GM20431 (cell line): Measurements from ENCODE around the gene CGB3.

Source experiments
- in situ Hi-C: fragments of 300-500 bp; cut with MseI, MboI; formaldehyde crosslinking; loops from one replicate; pipeline ENCODE4 v1.15.0; 2020; ENCODE audit warnings: low sequenced_read_pairs; ENCODE audit not compliant: unreplicated experiment

CGB3 gene

DNA sequence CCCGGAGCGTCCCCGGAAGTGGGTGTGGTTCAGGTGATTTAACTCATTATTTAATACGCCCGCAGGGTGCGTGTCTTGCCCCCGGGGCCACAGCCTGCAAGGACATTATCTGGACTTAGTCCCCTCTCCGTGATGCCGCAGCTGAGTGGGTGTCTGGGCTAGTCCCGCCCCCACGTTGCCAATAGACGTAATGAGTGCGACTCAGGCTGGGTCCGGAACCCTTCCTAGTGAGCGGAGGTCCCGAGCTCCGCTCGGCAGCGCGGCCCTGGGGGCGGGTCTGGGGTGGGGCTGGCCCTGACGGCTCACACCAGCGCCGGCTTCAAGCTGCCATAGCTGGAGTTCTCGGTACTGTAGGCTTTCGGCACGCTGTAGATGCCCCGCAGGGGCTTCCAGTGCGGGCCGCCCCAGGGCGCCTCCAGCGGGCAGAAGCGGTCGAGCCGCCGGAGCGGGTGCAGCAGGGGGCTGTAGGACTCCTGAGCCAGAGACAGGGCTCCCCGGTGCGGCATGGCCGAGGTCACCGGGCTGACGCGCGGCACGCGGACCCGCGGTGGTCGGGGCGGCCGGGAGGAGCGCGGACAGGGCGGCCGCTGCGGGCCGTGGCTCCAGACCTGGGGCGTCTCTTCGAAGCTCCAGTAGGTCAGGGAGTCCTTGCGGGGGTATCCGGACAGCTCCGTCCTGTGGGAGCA is 6.3 kb downstream of the CGB3 start:
- in situ Hi-C loops = no loop called here

- in situ Hi-C loops = no loop called here
Observed at GRCh38 chr19:49017041-49017665, 7.0 kb downstream of the CGB3 start, which contains the start of gene LHB. TSS of gene LHB (minus strand) at chr19:49017091. CDS start at chr19:49017081, 10 bp downstream.

- in situ Hi-C loops = no loop called here
Observed at GRCh38 chr19:49016067-49016839, 7.9 kb downstream of the CGB3 start.

DNA sequence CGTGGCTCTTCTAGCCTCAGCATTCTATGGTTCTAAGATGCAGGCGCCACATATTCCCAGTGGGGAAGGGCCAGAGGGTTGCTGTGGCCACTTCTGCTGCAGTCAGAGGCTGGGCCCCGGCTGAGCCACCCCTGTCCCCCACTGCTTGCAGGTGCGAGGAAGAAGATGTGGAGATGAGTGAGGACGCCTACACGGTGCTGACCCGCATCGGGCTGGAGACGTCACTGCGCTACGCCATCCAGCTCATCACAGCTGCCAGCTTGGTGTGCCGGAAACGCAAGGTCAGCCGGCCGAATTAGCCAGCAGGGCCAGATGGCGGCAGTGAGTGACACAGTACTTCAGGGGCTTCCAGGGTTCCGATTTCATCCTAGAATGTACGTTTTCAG is 9.3 kb downstream of the CGB3 start:
- in situ Hi-C loops = no loop called here

DNA sequence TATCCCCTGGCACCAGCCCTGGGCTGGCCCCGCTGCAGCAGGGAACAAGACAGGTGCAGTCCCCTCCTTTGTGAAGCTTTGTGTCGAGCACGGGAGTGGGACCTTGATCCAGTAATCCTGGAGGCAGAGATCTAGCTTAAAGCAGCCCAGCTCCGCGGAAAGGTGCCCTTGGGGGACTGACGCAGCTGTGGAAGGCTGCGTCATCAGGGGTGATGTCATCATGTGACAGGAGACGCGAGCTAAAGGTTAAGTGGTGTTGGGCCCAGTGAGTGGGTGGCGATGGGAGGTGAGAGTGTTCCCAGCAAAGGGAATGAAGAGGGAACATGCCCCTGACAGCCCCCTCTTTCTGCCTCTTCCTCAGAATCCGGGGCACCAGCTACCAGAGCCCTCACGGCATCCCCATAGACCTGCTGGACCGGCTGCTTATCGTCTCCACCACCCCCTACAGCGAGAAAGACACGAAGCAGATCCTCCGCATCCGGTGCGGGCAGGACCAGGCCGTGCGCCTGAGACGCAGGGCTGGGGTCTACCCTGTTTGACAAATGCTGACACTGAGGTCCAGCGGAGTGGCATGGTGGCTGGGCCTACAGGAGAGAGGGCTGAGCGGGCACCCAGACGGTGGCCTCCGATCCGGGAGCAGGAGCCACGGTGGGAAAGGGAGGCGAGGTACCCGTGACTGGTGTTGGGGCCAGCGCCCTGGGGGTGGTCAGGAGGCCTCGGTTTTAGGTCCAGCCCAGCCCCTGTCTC is 9.8 kb downstream of the CGB3 start:
- in situ Hi-C loops = no loop called here

DNA sequence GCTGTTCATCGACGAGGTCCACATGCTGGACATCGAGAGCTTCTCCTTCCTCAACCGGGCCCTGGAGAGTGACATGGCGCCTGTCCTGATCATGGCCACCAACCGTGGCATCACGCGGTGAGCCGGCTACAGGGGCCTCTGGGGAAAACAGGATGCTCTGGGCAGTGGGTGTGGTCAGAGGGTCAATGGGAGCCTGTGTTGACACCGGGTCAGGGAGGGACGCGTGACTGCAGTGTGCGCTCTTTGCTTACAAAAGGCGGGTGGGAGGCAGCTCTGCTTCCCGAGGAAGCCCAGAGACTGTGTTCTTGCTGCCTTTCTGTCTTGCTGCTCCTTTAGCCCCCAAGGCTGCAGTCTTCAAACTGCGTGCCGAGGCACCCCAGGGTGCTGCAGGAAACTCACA is 12.9 kb downstream of the CGB3 start:
- in situ Hi-C loops = no loop called here

DNA sequence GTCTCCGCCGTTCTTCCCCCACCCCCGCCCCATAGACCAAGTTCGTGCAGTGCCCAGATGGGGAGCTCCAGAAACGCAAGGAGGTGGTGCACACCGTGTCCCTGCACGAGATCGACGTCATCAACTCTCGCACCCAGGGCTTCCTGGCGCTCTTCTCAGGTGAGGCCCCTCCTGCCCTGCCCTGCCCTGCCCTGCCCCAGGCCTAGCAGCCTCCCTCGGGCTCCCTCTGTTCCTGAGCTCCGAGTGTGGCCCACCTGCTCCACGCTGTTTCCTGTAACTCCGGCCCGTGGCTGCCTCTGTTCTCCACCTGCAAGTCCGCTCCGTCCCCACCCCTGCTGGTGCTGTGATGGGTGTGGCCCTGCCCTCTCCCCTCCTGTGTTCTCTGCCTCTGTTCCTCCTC is 13.7 kb downstream of the CGB3 start:
- in situ Hi-C loops = no loop called here

- in situ Hi-C loops = no loop called here
Observed at GRCh38 chr19:49009828-49010227, 14.3 kb downstream of the CGB3 start.

GRCh38 chr19:49006905-49007304 is 17.2 kb downstream of the CGB3 start:
- in situ Hi-C loops = no loop called here

GRCh38 chr19:49004964-49005614 is 19.0 kb downstream of the CGB3 start:
- in situ Hi-C loops = no loop called here

GRCh38 chr19:49004133-49004532 is 20.0 kb downstream of the CGB3 start:
- in situ Hi-C loops = no loop called here

DNA sequence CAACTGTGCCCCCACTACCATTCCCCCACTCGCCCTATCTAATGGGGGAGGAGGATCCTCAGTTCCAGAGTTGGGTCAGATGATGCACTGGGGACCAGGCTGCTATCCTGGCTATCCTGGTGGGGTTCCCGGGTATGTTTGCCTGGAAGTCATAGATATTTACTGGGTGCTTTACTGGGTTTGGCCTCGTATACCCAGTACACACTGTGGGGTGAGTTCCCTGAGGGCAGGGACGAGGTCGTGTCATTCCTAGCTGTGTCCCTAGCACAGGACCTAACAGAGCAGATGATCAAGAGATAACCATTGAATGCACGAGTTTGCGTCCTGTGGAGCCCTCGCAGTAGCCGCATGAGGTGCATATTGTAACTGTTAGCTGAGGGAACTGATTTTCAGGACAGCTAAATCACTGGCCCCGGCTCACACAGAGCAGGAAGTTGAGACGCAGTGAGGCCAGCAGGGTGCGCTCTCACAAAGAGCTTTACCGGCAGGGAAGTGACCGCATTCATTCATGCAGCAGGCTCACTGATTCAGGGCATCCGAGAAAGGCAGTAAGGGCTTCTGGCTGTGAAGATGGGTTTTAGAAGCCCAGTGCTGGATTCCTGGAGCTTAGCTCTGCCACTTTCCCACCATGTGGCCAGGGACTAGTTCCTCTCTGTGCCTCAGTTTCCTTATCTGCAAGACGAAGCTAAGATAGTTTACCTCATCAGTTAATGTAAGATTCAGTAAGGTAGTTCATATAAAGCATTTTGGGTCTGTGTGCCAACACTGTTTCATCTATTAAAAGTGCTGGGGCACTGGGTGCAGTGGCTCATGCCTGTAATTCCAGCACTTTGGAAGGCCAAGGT is 24.4 kb downstream of the CGB3 start:
- in situ Hi-C loops = no loop called here

DNA sequence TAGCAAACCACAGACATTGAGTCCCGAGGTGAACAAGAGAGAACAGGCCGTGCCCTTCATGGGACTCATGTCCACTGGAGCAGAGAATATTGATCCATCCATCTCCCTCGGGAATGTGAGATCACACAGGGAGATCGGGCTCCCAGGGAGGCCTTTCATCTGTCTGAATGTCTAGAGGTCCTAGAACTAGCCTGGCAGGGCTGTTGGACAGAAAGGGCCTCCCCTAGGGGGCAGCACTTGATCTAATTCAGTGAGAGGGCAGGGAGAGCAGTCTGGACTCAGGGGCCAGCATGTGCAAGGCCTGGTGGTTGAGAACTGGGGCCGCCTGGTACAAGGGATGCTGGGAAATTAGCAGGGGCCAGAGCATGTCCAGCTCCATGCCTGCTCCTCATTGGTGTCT is 26.2 kb downstream of the CGB3 start:
- in situ Hi-C loops = no loop called here

- in situ Hi-C loops = no loop called here
Observed at GRCh38 chr19:48994035-48994386, 30.1 kb downstream of the CGB3 start.

DNA sequence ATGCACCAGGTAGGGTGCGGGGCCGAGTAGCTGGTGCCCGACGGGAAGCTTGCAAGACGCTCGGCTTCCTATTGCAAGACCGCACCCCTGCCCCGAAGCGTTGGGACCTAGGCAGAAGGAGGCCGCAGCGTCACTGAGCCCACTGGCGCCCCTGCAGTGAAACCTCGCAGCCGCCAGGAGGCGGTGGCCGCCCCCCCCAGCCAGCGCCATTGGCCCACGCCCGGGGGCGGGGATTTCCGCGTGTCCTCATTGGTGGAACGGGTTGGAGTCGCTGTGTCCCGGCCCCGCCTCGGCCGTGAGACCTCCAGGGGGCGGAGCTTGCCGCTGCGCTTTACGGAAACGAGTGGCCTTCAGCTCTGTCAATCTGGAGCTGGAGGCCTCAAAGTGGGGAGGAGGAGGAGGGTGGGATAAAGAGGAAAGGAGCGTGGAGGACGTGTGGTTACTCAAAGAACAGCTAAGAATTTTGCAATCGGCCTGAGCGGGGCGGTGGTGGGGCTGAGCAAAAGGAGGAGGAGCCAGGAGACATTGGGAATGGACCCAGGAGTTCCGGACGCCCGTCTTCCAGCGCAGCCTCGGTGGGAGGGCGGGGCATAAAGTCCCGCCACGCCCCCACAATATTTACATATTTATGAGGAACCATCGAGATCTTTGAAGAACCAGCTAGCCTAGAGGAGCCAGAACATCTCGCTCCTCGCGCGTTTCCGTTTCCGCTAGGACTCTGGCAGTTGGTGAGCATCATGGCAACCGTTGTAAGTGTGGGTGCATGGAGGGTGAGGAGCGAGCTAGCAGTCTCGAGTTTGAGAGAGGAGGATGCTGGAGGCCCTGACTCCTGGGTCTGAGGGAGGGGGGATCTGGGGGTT is 30.7 kb downstream of the CGB3 start, which contains the start of the genes GYS1 and RUVBL2:
Gene GYS1 (minus strand): TSS at position 135 of the 860 bp plus-strand sequence. CDS start 197 bp downstream, outside the sequence.
Gene RUVBL2 (plus strand): TSS at position 713 of the 860 bp plus-strand sequence. CDS start 25 bp downstream, at position 738.
- in situ Hi-C loops = no loop called here

DNA sequence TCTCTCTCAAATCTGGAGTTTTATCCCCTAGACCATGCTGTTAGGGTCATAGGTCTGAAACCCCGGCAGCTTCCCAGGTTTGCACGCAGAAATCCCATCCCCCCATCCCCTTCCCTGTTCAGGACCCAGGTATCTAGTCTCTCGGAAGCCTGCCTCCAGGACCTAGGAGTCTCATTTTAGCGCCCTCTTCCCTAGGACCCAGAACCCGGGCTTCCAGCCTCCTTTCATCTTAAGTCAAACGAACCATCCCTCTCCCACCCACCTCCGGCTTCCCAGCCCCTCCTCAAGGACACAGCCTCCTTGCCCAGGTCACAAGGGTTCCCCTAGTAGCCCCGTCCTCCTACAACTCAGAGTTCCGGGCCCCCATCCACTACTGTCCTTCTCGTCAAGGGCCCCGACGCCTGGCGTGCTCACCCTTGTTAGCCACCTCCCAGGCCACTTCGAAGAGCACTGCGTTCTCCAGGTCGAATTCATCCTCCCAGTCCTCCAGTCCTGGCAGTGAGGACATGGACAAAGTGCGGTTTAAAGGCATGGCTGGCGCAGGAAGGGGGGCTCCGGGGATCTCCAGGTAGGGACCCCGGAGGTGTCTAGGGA is 31.5 kb downstream of the CGB3 start:
- in situ Hi-C loops = no loop called here

DNA sequence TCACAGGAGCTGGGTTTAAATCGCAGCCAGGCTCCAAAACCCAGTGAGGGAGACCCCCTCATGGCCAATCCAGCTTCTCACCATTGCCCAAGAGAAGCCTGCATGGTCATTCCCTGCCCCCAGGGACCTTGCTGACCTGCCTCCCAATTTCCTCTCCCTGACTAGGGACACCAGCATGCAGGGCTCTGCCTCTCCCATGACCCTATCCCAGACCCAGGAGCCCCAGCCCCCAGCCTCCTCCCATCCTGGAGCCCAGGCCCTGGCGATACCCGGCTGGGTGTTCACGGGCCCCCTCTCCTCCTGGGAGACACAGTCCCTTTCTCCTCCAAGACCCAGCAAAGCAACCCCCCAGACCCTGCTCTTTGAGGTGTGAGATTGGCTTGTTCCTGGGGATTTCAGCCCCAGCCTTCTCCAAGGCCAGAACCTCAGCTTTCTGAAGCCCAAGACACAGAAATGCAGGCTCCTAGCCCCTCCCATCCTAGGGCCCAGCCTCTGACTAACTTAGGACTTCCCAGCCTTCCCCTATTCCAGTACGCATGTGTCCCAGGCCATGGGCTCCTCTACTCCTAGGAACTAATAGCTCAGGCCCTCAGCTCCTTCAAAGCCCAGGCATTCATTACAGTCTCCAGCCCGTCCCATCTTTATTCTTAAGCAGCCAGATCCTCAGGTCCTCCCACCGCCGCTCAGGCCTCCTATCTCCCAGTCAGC is 32.1 kb downstream of the CGB3 start:
- in situ Hi-C loops = no loop called here
